GM21367 (cell line): Measurements from ENCODE around the gene CFAP73.
"Not testable (repeated sequence)": the region's sequence is repeated elsewhere in the genome, so short reads cannot be mapped to it uniquely, and the experiment has no call there.

ENCODE experiments used
- ATAC-seq: cut with Tn5 transposase; IDR thresholded peaks from one replicate; pipeline ENCODE4 v1.9.1; 2021; ENCODE audit not compliant: unreplicated experiment

Gene CFAP73

GRCh38 chr12:113149361-113150150, at the start of gene CFAP73:
TSS of gene CFAP73 (plus strand) at chr12:113149724. CDS start at chr12:113149858, 134 bp downstream.
- ATAC-seq = no peak

- no peak for ATAC-seq
These were observed 49.8 kb upstream of the CFAP73 start for GRCh38 chr12:113099764-113100163.

GRCh38 chr12:113101751-113102150, 47.8 kb upstream of the CFAP73 start:
- ATAC-seq = no peak

DNA sequence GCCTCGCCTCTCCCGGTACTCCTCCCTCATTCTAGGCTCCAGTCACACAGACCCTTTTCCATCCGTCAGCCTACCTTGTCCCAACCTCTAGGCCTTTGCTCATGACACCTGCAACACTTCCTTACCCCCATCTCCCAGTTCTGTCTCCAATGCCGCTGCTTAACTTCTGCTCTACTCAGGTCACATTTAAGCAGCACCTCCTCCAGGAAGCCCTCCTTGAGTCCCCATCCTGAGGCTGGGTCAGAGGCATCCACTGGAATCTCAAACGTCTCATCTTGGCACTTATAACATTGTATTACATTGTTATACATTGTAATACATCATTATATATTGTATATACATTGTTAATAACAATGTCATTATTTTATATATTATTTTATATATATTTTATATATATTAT, 46.7 kb upstream of the CFAP73 start:
- no peak for ATAC-seq

GRCh38 chr12:113103756-113104450, 45.6 kb upstream of the CFAP73 start:
- ATAC-seq = no peak

DNA sequence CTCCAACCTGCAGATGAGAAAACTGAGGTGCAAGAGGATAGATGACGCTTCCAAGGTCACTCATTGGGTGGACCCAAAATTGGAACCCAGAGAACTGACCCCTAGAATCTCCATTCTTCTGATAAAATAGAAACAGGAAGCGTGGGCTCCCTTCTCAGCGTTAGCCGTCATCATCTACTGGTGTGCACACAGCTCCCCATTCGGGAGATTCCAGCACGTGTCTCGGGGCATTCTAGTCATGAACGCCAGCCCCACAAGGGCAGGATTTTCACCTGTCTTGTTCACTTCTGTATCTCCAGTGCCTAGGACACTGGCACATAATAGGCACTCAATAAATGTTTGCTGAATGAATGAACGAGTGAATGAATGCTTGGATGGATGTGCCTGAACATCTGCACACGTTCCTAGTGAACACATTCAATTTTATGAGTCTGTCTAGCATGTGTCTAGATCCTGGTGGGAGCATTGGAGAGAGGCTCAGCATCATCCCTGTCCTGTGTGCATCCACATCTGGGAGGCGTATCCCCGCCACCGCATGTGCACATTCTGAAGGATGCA, 44.5 kb upstream of the CFAP73 start:
- no peak for ATAC-seq

DNA sequence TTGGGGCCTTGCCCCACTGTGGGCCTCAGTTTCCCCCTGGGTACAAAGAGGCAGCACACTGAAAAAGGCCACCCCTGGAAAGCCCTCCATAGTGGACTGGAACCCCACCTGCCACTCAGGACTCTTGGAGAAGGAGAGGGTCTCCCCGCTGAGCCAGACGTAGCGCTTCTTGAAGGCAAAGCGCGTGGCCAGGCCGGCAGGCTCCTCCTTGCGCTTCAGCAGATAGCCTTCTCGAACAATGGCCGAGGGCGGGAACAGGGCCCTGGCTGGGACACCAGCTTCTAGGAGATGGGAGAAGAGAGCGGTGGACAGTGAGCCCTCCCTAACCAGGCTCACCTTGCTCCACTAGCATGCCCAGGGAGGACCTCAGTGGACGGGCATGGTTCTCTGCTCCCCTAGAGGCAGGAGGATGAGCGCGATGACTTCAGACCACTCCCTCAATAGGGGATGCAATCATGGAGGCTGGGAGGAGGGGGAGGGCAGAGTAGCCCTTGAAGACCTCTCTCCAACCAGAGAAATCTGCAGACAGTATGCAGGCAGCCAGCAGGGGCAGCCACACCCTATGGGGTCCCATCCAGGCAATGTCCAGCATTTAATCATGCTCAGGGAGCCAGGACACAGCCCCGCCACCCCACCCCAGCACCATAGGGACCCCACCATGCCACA, 43.8 kb upstream of the CFAP73 start:
- no peak for ATAC-seq

- no peak for ATAC-seq
These were observed 43.2 kb upstream of the CFAP73 start for GRCh38 chr12:113106361-113106760.

- ATAC-seq = no peak
These were observed 41.2 kb upstream of the CFAP73 start for GRCh38 chr12:113108308-113108707.

DNA sequence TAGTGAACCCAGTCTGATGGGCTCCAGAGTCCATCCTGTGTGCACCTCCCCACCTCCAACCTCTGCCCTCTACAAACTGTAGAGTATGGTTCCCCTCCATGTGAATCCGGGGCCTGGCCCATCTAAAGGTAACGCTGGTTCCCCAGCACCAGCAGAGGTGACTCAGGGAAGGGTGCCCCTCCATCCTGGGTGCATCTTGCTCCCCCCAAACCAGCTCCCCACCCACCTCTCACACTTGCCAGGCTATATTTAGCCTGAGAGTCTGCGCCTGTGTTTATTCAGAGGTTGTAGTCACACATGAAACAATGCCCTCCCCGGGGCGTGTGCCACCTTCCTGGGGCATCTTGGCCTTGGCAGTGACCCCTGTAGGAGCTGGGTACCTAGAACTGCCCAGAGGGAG, 40.2 kb upstream of the CFAP73 start:
- ATAC-seq = no peak

GRCh38 chr12:113109872-113110599, 39.5 kb upstream of the CFAP73 start:
- ATAC-seq = no peak

DNA sequence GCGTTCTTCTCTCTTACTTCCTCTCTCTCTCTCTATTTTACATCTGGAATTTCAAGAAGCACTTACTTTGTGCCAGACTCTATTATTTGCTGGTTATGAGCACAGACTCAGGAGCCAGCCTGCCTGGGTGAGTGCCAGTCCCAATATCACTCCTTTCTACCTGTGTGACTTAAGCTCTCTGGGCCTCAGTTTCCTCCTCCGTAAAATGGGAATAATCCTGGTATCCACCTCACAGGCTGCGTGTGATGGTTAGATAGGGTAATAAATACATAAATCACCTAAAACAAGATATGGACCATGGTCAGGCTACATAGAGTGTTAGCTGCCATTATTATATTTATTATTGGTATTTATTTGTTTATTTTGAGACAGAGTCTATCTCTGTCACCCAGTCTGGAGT, 38.3 kb upstream of the CFAP73 start:
- ATAC-seq = no peak

DNA sequence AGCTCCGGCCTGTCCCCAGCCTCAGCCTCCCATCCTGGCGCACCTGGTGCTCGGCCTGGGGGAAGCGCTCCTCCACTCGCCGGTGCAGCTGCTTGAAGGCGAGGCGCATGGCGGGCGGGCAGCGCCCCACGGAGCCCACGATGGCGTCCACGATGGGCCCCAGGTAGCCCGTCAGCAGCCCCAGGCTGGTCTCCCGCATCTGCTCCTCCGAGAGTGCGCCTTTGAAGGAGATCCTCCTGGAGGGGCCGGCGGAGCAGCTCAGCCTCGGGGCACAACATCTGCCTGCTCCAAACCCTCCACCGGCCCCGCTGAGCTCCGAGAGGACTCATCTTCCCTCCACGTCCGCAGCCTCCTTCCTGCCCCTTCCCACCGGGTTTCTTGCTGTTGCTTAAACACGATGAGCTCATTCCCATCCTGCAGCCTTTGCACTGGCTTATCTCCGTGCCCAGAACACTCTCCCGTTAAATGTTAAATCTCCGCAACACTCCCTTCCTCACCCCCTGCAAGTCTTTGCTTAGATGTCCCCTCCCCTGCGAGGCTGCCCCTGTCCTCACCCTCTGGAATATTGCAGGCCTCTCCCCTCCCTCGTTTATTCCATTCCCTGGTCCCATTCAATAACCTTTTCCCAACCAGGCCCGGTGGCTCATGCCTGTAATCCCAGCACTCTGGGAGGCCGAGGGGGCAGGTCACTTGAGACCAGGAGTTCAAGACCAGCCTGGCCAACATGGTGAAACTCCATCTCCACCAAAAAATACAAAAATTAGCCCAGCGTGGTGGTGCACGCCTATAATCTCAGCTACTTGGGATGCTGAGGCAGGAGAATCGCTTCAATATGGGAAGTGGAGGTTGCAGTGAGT, 37.3 kb upstream of the CFAP73 start:
- ATAC-seq = no peak

GRCh38 chr12:113113397-113113796, 36.1 kb upstream of the CFAP73 start:
- no peak for ATAC-seq

DNA sequence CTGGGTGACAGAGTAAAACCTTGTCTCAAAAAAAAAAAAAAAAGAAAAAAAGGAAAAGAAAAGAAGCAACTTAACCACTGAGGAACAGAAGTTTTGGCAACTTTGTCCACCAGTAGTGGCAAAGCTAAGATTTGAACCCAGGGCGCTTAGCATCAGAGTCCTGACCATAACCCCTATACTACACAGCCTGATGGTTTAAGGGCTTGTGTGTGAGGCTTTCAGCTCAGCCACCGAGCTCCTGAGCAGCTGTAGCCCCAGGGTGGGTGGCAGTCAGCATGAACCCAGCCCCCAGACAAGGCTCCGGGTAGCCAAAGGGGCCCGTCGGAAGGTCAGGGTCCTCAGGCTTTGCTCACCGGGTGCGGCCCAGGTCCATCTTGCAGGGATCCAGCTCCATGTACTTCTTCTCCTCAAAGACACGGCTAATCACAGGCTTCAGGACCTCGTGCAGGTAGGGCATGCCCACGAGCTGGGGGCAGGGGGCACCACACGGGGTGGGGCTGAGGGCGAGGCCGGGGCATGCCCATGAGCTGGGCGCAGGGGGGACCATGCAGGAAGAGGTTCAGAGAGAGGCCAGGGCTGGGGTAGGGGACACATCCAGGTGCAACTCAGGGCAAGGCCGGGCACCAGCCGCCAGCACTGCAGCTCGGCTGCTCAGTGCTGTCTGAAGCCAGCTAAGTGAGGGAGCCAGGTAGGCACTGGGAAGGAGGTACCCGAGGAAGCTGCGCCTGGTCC, 34.9 kb upstream of the CFAP73 start:
- no peak for ATAC-seq

DNA sequence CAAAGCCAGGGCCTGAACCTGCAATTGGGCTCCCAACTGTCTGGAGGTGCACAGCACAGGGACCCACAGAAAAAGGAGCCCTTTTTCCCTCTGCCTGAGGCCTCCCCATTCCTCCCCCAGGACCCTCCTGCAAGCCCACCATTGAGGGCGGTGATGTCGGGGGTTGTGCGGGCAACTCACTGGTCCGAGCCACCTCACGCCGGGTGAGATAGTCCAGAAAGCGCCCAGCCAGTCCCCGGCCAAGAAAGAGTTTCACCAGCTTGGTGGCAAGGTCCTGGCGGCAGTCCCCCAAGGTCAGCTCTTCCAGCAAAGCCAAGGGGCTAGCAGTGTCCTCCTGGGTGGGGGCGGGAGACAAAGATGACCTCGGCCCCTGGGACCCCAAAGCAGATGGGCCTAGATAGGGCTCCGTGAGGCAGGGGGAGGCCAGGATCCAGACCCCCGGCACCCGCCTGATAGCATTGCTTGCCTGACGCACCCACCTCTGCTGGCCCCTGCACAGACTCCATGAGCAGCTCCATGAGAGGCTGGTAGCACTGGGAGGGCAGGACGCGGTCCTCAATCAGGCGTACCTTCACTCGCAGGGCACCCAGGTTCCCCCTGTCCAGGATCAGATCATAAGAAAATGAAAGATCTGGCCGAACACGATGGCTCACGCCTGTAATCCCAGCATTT, 33.9 kb upstream of the CFAP73 start:
- ATAC-seq = no peak

DNA sequence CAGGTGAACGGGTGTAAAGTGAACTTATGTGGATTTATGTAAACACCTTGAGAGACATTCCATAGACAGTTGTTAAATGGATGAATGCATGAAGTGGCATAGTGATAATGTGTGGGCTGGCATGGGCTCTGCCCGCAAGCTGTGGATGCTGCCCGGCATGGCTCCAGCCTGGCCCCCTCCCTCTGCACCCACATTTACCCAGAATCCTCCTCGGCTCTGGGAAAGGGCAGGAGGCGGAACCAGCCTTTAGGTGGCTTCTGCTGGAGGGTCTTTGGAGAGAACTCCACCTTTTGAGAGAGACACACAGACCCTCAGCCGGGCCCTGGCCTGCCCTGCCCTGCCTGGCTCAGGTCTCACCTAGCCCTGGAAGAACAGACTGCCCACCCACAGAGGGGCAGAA, 32.6 kb upstream of the CFAP73 start:
- no peak for ATAC-seq

GRCh38 chr12:113117684-113118083, 31.8 kb upstream of the CFAP73 start:
- ATAC-seq = not testable (repeated sequence)

DNA sequence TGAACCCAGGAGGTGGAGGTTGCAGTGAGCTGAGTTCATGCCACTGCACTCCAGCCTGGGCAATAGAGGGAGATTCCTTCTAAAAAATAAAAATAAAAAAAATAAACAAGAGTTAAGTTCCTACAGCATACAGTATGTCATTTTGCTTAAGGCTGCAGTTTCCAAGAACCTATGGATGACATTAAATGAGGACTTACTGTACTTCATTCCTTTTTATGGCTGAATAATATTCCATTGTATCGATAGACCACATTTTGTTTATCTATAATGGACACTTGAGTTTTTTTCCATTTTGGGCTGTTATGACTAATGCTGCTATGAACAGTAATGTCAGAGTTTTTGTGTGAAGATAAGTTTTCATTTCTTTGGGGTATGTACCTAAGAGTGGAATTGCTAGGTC, 31.4 kb upstream of the CFAP73 start:
- no peak for ATAC-seq
